DMS79 treated with DMSO at 0.1 percent for 48 hours (cell line): ENCODE results near the gene DNAH2.
A peak's percentile ranks its signal among the peaks of the same experiment; 100 is the strongest.
"Not testable (repeated sequence)": the region's sequence is repeated elsewhere in the genome, so short reads cannot be mapped to it uniquely, and the experiment has no call there.

Experiments used
- DNase-seq: peaks from one replicate; lab custom pipeline; 2025; lab: John Stamatoyannopoulos, UW

The DNAH2 gene

DNA sequence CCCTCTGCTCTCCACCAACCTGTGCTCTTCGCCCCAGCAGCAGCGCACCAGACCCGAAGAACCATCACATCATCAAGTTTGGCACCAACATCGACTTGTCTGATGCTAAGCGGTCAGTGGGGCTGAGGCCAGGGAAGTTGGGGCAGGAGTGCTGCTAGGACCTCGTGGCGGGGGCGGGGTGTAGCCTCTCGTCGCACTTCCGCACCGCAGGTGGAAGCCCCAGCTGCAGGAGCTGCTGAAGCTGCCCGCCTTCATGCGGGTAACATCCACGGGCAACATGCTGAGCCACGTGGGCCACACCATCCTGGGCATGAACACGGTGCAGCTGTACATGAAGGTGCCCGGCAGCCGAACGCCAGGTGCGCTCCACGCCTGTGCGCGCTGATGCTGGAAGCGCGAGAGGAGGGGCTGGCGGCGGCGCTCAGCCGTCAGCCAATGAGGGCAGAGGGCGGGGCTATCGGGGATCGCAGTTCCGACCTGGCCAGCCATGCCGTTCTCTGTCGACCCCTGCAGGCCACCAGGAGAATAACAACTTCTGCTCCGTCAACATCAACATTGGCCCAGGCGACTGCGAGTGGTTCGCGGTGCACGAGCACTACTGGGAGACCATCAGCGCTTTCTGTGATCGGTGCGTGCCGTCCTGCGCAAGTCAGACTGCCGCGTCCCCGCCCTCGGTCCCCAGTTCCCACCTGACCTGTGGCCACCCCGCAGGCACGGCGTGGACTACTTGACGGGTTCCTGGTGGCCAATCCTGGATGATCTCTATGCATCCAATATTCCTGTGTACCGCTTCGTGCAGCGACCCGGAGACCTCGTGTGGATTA is 134.1 kb downstream of the DNAH2 start:
- no peak for DNase-seq

DNA sequence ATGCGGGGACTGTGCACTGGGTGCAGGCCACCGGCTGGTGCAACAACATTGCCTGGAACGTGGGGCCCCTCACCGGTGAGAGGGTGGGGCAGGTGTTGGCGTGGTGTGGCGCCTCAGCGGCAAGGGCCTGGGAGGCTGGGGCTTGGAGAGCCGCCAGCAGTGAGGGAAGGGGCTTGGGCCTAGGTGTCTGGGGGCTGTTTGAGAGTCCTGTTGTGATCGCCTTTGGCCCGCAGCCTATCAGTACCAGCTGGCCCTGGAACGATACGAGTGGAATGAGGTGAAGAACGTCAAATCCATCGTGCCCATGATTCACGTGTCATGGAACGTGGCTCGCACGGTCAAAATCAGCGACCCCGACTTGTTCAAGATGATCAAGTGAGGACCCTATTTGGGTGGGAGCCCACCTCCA is 134.7 kb downstream of the DNAH2 start:
- no peak for DNase-seq

DNA sequence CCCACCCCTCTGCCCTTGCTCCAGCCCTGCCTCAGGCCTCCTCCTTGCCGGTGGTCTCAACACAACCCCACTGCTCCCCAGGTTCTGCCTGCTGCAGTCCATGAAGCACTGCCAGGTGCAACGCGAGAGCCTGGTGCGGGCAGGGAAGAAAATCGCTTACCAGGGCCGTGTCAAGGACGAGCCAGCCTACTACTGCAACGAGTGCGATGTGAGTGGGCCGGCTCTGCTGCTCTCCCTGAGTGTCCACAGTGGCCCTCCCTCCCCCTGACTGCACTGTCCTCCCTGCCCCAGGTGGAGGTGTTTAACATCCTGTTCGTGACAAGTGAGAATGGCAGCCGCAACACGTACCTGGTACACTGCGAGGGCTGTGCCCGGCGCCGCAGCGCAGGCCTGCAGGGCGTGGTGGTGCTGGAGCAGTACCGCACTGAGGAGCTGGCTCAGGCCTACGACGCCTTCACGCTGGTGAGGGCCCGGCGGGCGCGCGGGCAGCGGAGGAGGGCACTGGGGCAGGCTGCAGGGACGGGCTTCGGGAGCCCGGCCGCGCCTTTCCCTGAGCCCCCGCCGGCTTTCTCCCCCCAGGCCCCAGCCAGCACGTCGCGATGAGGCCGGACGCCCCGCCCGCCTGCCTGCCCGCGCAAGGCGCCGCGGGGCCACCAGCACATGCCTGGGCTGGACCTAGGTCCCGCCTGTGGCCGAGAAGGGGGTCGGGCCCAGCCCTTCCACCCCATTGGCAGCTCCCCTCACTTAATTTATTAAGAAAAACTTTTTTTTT is 135.6 kb downstream of the DNAH2 start:
- DNase-seq, result no peak

DNA sequence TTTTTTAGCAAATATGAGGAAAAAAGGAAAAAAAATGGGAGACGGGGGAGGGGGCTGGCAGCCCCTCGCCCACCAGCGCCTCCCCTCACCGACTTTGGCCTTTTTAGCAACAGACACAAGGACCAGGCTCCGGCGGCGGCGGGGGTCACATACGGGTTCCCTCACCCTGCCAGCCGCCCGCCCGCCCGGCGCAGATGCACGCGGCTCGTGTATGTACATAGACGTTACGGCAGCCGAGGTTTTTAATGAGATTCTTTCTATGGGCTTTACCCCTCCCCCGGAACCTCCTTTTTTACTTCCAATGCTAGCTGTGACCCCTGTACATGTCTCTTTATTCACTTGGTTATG is 136.1 kb downstream of the DNAH2 start:
- DNase-seq, result no peak

DNA sequence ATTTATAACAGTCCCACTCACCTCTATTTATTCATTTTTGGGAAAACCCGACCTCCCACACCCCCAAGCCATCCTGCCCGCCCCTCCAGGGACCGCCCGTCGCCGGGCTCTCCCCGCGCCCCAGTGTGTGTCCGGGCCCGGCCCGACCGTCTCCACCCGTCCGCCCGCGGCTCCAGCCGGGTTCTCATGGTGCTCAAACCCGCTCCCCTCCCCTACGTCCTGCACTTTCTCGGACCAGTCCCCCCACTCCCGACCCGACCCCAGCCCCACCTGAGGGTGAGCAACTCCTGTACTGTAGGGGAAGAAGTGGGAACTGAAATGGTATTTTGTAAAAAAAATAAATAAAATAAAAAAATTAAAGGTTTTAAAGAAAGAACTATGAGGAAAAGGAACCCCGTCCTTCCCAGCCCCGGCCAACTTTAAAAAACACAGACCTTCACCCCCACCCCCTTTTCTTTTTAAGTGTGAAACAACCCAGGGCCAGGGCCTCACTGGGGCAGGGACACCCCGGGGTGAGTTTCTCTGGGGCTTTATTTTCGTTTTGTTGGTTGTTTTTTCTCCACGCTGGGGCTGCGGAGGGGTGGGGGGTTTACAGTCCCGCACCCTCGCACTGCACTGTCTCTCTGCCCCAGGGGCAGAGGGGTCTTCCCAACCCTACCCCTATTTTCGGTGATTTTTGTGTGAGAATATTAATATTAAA is 136.7 kb downstream of the DNAH2 start:
- DNase-seq, result no peak

DNA sequence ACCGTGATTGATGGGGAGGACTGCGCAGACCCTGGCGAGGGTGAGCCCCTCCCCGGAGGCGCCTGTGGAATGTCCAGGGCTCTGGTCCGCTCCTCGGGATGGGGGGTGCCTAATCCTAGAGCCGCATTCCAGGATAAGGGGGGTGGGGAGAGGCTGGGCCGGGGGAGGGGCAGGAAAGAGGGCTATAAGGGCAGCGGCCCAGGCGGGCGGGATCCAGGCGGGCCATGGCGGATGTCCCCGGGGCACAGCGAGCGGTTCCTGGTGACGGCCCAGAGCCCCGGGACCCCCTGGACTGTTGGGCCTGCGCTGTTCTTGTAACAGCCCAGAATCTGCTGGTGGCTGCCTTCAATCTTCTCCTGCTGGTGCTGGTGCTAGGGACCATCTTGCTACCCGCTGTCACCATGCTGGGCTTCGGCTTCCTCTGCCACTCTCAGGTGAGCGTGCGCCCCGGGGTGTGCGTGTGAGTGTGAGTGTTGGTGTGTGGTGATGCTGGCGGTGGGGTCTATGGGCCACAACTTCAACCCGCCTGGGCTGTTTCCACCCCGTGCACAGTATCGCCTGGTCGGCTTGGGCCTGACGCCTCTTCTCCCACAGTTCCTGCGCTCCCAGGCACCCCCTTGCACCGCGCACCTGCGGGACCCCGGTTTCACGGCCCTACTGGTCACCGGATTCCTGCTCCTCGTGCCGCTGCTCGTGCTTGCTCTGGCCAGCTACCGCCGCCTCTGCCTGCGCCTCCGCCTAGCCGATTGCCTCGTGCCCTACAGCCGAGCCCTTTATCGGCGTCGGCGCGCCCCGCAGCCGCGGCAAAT is 137.5 kb downstream of the DNAH2 start, which contains the start of gene TMEM88:
TMEM88 (plus strand) TSS at position 216 of the 809 bp plus-strand sequence; CDS start at position 225, 9 bp downstream.
- no peak for DNase-seq

DNA sequence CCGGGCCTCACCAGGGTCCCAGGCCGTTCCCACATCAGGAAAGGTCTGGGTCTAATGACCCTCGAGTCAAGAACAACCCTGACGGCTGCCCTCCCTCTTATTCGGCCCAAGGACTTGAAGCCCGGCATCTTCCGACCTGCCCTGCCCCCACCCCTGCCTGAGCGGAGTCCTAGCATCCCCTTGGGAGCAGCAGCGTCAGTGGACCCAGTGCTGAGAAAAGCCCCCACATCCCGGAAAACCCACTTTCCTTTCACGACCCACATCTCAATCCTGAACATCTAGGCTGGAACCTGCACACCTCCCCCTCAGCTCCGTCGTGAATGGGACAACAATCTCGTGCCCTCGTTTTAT is 138.1 kb downstream of the DNAH2 start:
- DNase-seq, result no peak

DNA sequence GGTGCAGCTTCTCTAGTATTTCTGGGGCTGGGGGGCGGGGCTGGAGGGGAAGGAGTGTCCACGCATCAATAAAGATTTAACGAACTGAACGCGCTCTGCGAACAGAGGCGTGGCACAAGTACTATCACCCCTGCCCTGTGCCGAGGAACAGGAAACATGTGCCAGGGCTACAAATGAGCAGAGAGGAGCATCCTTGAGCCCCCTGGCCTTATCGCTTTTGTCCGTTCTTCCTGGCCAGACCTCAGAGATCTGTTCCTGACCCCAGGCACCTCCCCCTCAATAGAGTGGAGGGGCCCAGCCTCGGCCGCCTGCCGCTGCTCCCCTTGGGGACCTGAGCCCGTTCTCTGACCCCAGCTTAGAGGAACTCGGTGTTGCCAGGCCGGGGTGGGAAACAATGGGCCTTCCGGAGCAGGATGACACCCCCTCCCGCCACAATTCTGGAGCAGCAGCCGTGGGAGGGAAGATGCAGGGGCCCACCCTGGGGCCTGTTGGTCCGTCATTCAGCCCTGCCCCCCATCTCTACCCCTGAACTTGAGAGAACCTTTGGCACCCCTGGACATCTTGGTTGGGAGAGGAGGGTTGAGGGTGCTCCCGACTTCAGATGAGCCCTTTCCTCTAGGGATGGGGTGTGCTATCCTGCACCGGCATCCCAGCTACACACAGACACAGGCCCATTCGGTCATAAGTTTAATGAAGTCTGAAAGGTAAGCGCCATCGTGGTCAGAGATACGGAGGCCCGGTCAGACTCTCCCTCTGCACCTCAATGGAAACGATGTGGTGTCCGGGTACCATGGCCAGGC is 138.7 kb downstream of the DNAH2 start:
- peak; percentile 20 for DNase-seq

DNA sequence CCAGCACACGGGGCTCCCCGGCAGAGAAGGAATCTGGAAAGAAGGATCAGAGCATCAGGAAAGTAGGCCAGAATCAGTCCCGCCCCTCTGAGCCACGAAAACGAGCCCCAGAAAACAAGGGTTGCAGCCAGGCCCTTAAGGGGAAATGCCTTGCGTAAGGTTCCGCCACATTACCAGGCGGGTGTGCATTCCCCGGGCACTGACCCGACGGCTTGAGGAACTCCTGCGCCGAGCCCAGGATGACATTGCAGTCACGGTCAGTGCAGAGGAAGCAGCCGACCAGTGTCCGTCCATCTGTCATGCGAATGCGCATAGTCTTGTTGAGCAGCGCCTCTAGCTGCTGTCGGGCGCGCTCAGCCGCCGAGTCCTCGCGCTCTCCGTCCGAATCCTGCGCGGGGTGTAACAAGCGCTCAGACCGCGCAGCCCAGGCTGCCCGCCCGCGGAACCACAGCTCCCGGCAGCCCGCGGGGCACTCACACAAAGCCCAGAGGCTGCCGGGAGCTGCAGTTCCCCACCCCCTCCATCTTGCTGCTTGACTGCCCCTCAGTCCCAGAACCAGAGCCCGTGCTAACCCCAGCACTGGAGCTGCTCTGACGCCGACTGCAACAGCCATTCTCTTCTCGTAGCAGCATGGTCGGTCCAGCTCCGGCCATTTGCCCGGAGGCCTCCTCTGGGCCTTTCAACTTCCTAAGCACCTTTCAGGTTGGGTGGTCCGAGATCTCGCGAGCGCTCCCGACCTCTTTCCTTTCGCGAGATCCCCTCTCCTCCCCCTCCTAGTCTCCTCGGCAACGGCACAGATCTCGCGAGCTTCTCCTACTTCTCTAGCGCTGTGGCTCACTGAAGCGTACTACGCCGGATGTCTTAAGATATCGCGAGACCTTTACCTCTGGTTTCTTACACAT is 139.5 kb downstream of the DNAH2 start, which contains the start of gene NAA38:
NAA38 (minus strand) TSS at position 749 of the 902 bp plus-strand sequence; CDS start at position 653, 96 bp downstream.
- peak; percentile 98 for DNase-seq

DNA sequence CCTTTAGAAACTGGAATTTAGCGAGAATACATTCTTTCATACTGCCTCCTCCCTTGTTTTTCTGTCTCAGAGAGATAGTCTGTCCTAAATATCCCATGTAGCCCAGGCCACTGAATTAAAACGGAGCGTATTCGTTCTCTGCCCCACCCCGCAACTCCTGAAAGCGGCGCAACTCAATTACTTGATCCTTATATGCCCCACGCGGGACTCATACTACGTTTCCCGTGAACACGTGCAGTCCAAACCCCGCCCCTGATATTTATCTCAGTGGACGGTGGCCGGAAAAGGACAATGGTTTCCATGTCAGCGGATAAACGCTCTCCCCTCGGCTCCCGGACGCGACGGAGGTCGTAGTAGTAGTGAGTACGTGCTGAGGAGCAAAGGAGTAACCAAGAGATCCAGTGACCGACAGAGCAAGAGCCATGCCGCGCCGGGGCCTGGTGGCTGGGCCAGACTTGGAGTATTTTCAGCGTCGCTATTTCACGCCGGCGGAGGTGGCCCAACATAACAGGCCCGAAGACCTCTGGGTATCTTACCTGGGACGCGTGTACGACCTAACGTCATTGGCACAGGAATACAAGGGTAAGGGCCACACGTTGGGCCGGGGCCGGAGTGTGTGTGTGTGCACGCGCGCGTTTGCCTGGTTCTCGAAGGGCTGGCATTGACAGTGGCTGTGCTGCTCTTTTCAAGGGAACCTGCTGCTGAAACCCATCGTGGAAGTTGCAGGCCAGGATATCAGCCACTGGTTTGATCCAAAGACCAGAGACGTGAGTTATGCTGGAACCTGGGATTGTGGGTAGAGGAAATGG is 140.4 kb downstream of the DNAH2 start, which contains the start of gene CYB5D1:
CYB5D1 (plus strand) TSS at position 291 of the 809 bp plus-strand sequence; CDS start at position 423, 132 bp downstream.
- peak; percentile 96 for DNase-seq

DNA sequence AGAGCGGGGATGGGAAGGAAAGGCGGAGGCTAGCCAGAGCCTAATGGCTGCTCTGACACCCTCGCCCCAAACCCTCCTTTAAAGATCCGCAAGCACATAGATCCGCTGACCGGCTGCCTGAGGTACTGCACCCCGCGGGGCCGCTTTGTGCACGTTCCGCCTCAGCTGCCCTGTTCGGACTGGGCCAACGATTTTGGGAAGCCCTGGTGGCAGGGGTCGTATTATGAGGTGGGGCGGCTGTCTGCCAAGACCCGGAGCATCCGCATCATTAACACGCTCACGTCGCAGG is 140.9 kb downstream of the DNAH2 start:
- DNase-seq, result no peak

DNA sequence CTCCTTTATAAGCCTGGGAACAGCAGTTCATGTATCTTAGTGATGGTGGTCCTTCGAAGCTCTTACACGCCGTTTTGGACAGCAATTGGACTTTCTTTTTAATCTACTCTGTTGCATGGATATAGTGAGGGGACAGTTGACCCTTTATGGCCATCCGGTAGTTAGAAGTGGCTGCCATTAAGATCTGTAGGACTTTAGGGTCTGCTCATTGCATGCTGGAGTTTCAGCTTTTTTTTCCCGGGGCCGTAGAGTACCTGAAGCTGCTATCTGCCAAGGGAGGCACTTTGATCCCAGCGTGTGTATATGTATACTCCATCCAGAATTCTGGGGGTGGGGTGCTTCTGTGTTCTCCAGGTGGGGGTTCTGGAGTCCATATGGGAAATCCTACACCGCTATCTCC is 141.5 kb downstream of the DNAH2 start:
- no peak for DNase-seq

DNA sequence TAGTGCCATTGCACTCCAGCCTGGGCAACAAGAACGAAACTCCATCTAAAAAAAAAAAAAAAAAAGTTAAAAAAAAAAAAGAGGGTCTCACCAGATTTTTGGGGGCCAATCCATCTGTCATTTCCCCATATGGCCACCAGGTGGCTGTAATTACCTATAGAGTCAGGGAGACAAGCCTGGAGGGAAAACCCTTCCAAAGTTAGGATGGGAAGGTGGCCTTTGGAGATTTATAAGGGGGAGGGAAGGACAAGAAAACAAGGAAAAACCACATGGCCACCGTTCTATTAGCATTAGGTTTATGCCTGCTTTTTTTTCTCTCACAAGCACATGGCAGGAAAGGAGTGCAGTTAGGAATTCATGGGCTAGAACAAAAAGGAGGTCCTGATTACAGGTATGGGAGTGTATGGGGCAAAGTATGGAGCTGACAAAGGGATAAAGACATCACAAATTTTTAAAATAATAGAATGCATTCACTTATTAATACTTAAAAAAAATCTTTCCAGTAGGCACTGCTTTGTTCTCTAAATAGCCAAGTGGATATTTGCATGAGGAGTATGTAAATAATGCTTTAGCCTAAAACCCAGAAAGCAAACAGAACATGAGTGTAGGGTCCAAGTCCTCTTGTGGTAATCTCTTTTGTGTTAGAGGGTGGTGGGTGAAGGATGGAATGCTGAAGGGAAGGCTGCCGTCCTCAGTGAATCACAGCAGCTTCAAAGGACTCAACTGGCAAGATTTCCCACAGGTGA is 145.3 kb downstream of the DNAH2 start:
- peak; percentile 48 for DNase-seq

DNA sequence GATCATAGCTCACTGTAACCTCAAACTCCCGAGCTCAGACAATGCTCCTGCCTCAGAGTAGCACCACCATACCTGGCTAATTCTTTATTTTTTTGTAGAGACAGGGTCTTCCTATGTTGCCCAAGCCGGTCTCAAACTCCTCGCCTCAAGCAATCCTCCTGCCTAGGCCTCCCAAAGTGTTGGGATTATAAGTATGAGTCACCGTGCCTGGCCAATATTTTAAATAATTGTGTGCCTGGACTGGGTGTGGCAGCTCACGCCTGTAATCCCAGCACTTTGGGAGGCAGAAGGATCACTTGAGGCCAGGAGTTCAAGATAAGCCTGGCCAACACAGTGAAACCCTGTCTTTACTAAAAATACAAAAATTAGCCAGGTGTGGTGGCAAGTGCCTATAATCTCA is 146.8 kb downstream of the DNAH2 start:
- not testable (repeated sequence) for DNase-seq

DNA sequence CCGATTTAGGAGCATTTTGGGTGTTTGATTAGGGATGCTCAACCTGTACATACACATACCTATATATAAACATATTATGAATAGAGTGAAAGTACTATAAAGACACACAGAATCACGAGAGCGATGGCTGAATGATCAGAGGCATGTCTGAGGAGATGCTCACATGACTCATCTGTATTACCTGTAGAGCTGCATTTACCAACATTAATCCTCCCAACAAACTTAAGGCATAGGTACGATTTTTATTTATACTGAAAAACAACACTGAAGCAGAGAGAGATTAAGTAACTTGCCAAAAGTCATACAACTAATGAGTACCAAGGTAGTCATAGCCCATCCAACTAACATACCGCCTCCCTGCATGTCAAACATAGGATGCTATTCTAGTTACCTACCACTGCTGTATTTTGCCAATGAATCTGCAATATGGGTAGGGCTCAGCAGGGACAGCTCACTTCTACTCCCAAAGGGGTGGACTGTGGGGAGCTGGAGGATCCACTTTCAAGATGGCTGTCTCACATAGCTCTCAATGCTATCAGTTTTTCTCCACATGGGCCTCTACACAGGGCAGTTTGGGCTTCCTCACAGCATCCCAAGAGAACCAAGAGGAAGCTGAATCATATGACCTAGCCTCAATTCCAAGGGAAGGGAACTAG is 147.6 kb downstream of the DNAH2 start:
- no peak for DNase-seq

DNA sequence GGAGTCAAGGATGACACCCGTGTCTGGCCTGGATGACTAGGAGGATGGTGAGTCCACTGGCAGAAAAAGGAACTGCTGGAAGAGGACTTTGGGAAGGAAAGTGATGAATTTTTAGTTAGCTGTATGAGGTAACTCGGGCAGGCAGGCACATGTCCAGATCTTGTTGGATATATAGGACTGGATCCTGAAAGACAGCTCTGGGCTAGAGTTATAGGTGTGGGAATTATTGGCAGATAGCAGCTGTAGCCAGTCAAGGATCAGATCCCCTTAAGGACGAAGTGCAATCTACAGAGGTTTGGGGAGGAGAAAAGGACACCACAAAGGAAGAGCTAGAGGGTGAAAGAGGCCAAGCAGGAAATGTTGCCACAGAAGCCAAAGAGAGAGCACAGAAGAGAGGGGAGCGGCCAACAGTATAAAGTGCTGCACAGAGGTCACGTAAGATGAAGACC is 150.4 kb downstream of the DNAH2 start:
- no peak for DNase-seq

DNA sequence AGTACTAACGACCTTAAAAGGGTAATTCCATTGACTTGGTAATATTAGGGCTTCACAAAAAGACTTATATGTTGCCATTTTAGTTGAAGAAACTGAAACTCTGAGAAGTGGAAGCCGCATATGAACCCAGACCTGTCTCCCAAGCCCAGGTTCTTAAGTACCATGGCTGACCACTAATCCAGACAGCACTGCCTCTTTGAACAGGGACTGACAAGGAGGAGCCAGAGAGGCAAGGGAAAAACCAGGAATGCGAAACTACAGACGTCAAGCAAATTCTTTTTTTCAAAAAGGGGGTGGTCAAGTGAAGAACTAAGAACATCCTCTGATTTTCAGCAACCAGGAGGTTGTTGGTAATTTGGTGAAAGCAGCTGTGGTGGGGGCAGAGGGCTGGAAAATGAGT is 155.5 kb downstream of the DNAH2 start:
- DNase-seq, result no peak
